Cardiac fibroblast (primary cell): Measurements from ENCODE around the gene MAP3K5.

ENCODE experiments used
- DNase-seq, 2 donors: peaks; one replicate each; pipeline versions ENCODE4 v3.0.0 to v3.0.0-alpha.2; 2010; ENCODE audit warnings: low read depth in 2 of 2
- H3K4me3 ChIP-seq, 2 donors: replicated peaks in 1 of 2; 1 replicate in 1 of 2; 2 replicates in 1 of 2; pipeline ENCODE4 v1.5.1; 2011; ENCODE audit warnings: low read depth in 2 of 2, low read length in 2 of 2, mild to moderate bottlenecking in 2 of 2, moderate library complexity in 1 of 2
- CTCF ChIP-seq: IDR thresholded peaks from one replicate; pipeline ENCODE4 v1.5.1; 2011; ENCODE audit warnings: low read depth, mild to moderate bottlenecking, low read length, inconsistent platforms

MAP3K5 gene

GRCh38 chr6:136576821-136577220 lies 215.5 kb downstream of the MAP3K5 start:
- no peak for TF ChIP-seq CTCF
- DNase-seq, result no peak
- H3K4me3 ChIP-seq, result no peak overlapping the region

DNA sequence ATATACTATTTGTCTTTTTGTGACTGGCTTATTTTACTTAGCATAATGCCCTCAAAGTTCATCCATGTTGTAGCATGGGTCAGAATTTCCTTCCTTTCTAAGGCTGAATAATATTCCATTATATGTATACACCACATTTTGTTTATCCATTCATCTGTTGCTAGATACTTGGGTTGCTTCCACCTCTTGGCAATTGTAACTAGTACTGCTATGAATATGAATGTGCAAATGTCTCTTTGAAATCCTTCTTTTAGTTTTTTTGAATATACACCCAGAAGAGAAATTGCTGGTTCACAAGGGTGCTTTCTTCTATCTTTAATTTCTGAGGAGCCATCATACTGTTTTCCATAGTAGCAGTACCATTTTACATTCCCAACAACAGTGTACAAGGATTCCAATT lies 220.8 kb downstream of the MAP3K5 start:
- H3K4me3 ChIP-seq, result no peak overlapping the region
- no peak for DNase-seq
- no peak for TF ChIP-seq CTCF

DNA sequence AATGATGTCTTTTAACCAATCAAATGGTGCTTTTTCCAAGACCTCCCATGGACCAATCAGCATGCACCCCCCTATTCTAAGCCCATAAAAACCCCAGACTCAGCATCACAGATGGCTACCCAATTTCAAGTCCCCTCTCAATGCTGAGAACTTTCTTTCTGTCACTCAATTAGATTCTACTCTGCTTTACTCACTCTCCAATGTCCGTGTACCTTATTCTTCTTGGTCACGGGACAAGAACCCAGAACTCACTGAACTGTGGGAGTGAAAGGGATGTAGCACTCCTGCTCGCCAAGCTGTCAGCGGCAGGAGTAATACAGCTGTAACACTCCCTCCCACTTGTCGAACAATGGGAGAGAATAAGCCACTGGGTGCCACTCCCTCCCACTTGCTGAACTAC lies 221.2 kb downstream of the MAP3K5 start:
- no peak for TF ChIP-seq CTCF
- no peak overlapping the region for H3K4me3 ChIP-seq
- no peak for DNase-seq

DNA sequence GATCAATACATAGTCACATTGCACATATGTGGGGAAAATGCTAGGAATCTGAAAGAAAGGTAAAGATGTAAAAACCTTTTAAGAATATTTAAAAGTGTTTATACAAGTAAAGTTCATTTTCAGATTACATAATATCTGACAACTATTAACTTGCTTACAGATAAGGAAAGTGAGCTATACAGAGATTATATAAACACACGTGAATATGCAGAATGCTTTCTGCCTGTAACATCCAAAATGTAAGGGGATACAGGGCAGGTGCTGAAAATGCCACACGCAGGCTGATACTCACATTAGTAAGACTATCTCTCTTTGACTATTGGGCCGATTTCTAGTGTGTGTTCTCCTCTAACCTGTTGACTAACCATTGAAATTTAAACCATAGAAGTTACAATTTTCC lies 224.1 kb downstream of the MAP3K5 start:
- TF ChIP-seq CTCF, result no peak
- H3K4me3 ChIP-seq, result no peak overlapping the region
- no peak for DNase-seq

DNA sequence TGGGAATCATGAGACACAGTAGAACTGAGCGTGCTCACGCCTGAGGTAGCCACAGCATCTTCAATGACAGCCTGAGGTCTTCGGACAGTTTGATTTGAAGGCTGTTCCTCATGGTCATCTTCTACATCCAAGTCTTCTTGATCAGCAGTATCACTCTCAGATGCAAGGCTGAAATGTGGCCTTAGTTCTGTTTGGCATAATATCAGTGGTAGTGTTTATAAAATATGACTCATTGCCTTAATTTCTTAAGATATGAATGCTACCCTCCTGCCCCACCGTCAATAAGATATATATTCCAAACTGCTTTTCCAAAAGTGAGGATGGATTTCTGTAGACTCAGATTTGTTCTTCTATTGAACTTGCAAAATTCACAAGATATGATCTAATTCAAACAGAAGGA lies 224.6 kb downstream of the MAP3K5 start:
- TF ChIP-seq CTCF, result no peak
- DNase-seq, result no peak
- no peak overlapping the region for H3K4me3 ChIP-seq

GRCh38 chr6:136566851-136567250 lies 225.4 kb downstream of the MAP3K5 start:
- no peak for DNase-seq
- H3K4me3 ChIP-seq, result no peak overlapping the region
- no peak for TF ChIP-seq CTCF

- TF ChIP-seq CTCF, result no peak
- no peak overlapping the region for H3K4me3 ChIP-seq
- no peak for DNase-seq
Observed at GRCh38 chr6:136566007-136566487, 226.2 kb downstream of the MAP3K5 start.
